Gastrocnemius medialis (tissue), 4 donors: Measurements from ENCODE around the gene USP17L13.
"Not testable (repeated sequence)": the region's sequence is repeated elsewhere in the genome, so short reads cannot be mapped to it uniquely, and the experiment has no call there.

Experiments used
- CTCF ChIP-seq, 5 experiments: fragments of 450-650 bp in 3 of 5; fragments of 200-600 bp in 2 of 5; sonication (generic) in 2 of 5; IDR thresholded peaks in 4 of 5; conservative IDR thresholded peaks in 1 of 5; 1 replicate in 4 of 5; 2 replicates in 1 of 5; pipeline ENCODE4 v1.5.1; 2016 to 2019; ENCODE audit warnings: antibody characterized with exemption in 5 of 5, mild to moderate bottlenecking in 3 of 5, moderate library complexity in 3 of 5
- POLR2A ChIP-seq, 2 donors: fragments of 450-650 bp; IDR thresholded peaks; one replicate each; pipeline ENCODE4 v1.6.1; 2017; ENCODE audit warnings: antibody characterized with exemption in 2 of 2, mild to moderate bottlenecking in 2 of 2, moderate library complexity in 2 of 2

GRCh38 chr4:9224596-9224995, at the start of gene USP17L13:
- TF ChIP-seq CTCF (IDR thresholded peaks at IDR 0.05 in 4 of 5, conservative IDR thresholded peaks at IDR 0.05 in 1 of 5); POLR2A (IDR thresholded peaks at IDR 0.05): not testable (repeated sequence)
